A549 treated with AZD2906 at 1 μM for 4 hours (cell line): ENCODE measurements around the gene CLEC10A. TPM values are rescaled to one million over a fixed set of nuclear protein-coding genes. Genes with fewer than 3 reads are reported as not detected.

Experiments used
- total RNA-seq: library from RNA; stranded (reverse); fragments of 200-300 nt; extraction: Qiagen RNA extraction; gene quantifications from 5 replicates; pipeline ENCODE4 v1.2.3, GENCODE V29; 2022

The CLEC10A gene, protein sequence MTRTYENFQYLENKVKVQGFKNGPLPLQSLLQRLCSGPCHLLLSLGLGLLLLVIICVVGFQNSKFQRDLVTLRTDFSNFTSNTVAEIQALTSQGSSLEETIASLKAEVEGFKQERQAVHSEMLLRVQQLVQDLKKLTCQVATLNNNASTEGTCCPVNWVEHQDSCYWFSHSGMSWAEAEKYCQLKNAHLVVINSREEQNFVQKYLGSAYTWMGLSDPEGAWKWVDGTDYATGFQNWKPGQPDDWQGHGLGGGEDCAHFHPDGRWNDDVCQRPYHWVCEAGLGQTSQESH
- total RNA-seq = not detected in 5 replicates

GRCh38 chr17:7079581-7080455, at the start of gene CLEC10A:
Gene CLEC10A, minus strand, starts transcription at chr17:7080251. Its CDS starts 1,439 bp downstream, at chr17:7078812.

DNA sequence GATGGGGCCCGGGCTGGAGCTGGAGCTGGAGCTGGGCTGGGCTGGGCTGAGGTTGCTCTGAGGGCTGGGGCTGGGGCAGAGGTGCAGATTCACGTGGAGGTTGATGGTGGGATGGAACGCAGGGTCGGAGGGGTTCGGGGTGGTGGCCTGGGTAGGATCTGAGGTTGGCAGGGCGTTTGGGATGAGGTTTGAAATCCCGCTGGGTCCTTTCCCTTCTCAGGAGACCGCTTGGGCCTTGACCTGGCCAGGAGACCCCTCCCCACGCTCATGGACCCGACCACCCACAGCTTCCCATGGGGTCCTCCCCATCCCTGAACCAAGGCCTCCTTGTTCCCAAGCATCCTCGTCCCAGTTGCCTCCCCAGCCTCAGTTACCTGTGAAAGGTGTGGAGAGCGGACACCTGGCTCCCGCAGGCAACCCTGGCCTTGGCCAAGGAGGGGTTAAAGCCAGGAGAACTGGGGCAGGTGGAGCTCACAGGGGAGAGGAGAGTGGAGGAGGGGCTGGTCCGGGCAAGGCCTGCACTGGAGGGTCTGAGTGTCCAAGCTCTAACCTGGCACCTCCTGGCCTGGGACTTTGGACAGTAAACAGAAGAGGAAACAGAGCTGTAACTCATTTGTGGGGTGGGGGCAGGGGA, 34.3 kb upstream of the CLEC10A start, which contains the start of gene ASGR2:
ASGR2 (minus strand) TSS at position 582 of the 634 bp plus-strand sequence. CDS start 582 bp downstream, outside the sequence.

GRCh38 chr17:7043497-7044198, 36.4 kb downstream of the CLEC10A start, which contains the start of gene SLC16A11:
Gene SLC16A11, minus strand, starts transcription at chr17:7044092. Its CDS starts 579 bp downstream, at chr17:7043513.

GRCh38 chr17:7035591-7036368, 44.3 kb downstream of the CLEC10A start, which contains the start of gene SLC16A13:
Gene SLC16A13, plus strand, starts transcription at chr17:7036015. Its CDS starts 368 bp downstream, at chr17:7036383.

Other genes starting within 250 kb of the CLEC10A start
- 0.07 to 0.22 TPM (median 0.15 TPM) in 4 of 5 replicates, not detected in the other for gene TEKT1, start 248.5 kb downstream of the CLEC10A start, total RNA-seq
- not detected in 5 replicates for gene ALOX12, start 84.2 kb downstream of the CLEC10A start, total RNA-seq
- gene RNASEK, start 67.6 kb downstream of the CLEC10A start, total RNA-seq = 417 to 502 TPM (median 450 TPM) in 5 replicates
- not detected in 5 replicates for gene BCL6B, start 57.2 kb downstream of the CLEC10A start, total RNA-seq
- 7.0 to 9.5 TPM (median 8.4 TPM) in 5 replicates for gene SLC16A13, start 44.2 kb downstream of the CLEC10A start, total RNA-seq
- gene SLC16A11, start 36.2 kb downstream of the CLEC10A start, total RNA-seq = not detected in 5 replicates
- 0.07 to 0.12 TPM in 2 of 5 replicates, not detected in the others for gene ASGR2, start 34.6 kb upstream of the CLEC10A start, total RNA-seq
- 0.82 to 1.4 TPM (median 1.2 TPM) in 5 replicates for gene ASGR1, start 99.1 kb upstream of the CLEC10A start, total RNA-seq
- gene DLG4, start 139.6 kb upstream of the CLEC10A start, total RNA-seq = 5.4 to 7.5 TPM (median 5.8 TPM) in 5 replicates
- 286 to 433 TPM (median 402 TPM) in 5 replicates for gene ACADVL, start 139.7 kb upstream of the CLEC10A start, total RNA-seq
- 37.1 to 47.6 TPM (median 44.8 TPM) in 5 replicates for gene DVL2, start 154.3 kb upstream of the CLEC10A start, total RNA-seq
- 86.1 to 108 TPM (median 99.5 TPM) in 5 replicates for gene PHF23, start 159.2 kb upstream of the CLEC10A start, total RNA-seq
- gene GABARAP, start 162.2 kb upstream of the CLEC10A start, total RNA-seq = 643 to 763 TPM (median 704 TPM) in 5 replicates
- gene CTDNEP1, start 171.5 kb upstream of the CLEC10A start, total RNA-seq = 208 to 254 TPM (median 236 TPM) in 5 replicates
- gene ELP5, start 172.0 kb upstream of the CLEC10A start, total RNA-seq = 131 to 160 TPM (median 140 TPM) in 5 replicates
- 2.2 to 3.2 TPM (median 2.9 TPM) in 5 replicates for gene CLDN7, start 182.2 kb upstream of the CLEC10A start, total RNA-seq
- gene SLC2A4, start 201.5 kb upstream of the CLEC10A start, total RNA-seq = 0.35 to 0.67 TPM (median 0.63 TPM) in 5 replicates
- 0.37 to 0.68 TPM (median 0.53 TPM) in 5 replicates for gene YBX2, start 214.4 kb upstream of the CLEC10A start, total RNA-seq
- 1,603 to 1,771 TPM (median 1,695 TPM) in 5 replicates for gene EIF5A, start 227.4 kb upstream of the CLEC10A start, total RNA-seq
- gene GPS2, start 235.1 kb upstream of the CLEC10A start, total RNA-seq = 81.4 to 100 TPM (median 97.9 TPM) in 5 replicates
- gene NEURL4, start 249.1 kb upstream of the CLEC10A start, total RNA-seq = 23.0 to 36.7 TPM (median 28.7 TPM) in 5 replicates